ENCODE measurements around the gene ARHGAP26.

DNA sequence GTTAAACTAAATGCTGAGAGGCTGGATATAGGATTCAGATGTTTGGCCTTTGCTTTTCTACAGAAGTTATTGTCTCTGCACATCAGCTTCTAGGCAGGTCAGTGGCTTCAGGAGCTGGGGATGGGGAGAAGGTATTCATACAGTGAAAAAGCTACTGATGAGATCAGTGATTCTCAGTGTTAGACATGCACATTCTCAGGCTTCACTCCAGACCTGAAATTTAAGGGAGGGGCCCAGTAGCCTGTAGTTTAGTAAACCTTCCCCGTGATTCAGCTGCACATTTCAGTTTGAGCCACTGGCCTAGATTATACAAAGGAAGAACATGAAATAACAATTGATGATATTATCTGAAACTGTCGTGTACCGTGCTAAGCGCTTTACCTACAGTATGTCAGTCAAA is 127.2 kb downstream of the ARHGAP26 start:
- TF ChIP-seq EP300 (conservative IDR thresholded peaks at IDR 0.05; ENCODE audit: poor library complexity, severe bottlenecking) (no peak), RAD21 (conservative IDR thresholded peaks at IDR 0.05) (no peak), TAF1 (IDR thresholded peaks at IDR 0.05; ENCODE audit: low read depth) (no peak), REST (IDR thresholded peaks at IDR 0.05; ENCODE audit: borderline replicate concordance) (no peak), MXI1 (conservative IDR thresholded peaks at IDR 0.05; ENCODE audit: poor library complexity, severe bottlenecking) (no peak), POLR2AphosphoS5 (IDR thresholded peaks at IDR 0.05) (no peak)
- TF ChIP-seq, protein P1, sequence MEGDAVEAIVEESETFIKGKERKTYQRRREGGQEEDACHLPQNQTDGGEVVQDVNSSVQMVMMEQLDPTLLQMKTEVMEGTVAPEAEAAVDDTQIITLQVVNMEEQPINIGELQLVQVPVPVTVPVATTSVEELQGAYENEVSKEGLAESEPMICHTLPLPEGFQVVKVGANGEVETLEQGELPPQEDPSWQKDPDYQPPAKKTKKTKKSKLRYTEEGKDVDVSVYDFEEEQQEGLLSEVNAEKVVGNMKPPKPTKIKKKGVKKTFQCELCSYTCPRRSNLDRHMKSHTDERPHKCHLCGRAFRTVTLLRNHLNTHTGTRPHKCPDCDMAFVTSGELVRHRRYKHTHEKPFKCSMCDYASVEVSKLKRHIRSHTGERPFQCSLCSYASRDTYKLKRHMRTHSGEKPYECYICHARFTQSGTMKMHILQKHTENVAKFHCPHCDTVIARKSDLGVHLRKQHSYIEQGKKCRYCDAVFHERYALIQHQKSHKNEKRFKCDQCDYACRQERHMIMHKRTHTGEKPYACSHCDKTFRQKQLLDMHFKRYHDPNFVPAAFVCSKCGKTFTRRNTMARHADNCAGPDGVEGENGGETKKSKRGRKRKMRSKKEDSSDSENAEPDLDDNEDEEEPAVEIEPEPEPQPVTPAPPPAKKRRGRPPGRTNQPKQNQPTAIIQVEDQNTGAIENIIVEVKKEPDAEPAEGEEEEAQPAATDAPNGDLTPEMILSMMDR (IDR thresholded peaks at IDR 0.05; ENCODE audit: poor library complexity, severe bottlenecking), result no peak
